GM12864 (cell line): ENCODE data around the gene RNGTT.
"Not testable (repeated sequence)": the region's sequence is repeated elsewhere in the genome, so short reads cannot be mapped to it uniquely, and the experiment has no call there.

Experiments used
- DNase-seq: peaks from one replicate; pipeline ENCODE4 v3.0.0-alpha.2; 2011; ENCODE audit warnings: low read depth
- H3K4me3 ChIP-seq: 2 replicates; pipeline ENCODE4 v1.5.1; 2011; ENCODE audit warnings: mild to moderate bottlenecking, low read depth, low read length, control low read depth
- CTCF ChIP-seq: IDR thresholded peaks from 2 replicates; pipeline ENCODE4 v1.5.1; 2011; ENCODE audit warnings: low read depth, mild to moderate bottlenecking, moderate library complexity, low read length, control low read depth, inconsistent platforms; ENCODE audit errors: missing control alignments

Gene RNGTT

DNA sequence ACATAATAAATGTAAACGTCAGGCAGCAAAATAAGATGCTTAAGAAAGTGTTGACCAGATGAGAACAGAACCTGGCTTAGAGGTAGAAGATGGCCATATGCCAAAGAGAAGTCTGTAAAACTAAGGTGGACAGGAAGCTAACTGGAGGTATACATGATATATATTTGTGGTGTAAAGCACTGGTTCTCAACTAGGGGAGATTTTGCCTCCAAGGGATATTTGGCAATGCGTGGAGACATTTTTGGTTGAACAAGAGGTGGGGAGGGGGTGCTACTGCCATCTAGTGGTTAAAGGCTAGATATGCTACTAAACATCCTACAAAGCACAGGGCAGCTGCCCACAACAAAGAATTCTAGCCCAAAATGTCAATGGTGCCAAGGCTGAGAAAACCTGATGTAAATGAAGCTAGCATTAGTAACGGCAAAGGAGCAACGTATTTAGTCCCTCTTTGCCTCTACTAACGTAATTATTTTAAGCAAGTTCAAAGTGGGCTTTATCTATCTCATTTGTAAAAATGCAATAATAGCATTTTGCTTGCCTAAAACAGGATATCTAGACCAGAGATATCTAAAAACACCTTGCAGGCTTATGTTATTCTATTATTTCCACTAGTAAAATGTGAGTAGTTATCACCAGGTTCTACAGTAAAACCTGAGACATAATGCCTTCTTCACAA, 182.6 kb downstream of the RNGTT start:
- DNase-seq = peak; percentile 68
- no peak overlapping the region for H3K4me3 ChIP-seq
- peak; percentile 80 for TF ChIP-seq CTCF

GRCh38 chr6:88775866-88776571, 187.4 kb downstream of the RNGTT start:
- no peak overlapping the region for H3K4me3 ChIP-seq
- DNase-seq = no peak
- no peak for TF ChIP-seq CTCF

DNA sequence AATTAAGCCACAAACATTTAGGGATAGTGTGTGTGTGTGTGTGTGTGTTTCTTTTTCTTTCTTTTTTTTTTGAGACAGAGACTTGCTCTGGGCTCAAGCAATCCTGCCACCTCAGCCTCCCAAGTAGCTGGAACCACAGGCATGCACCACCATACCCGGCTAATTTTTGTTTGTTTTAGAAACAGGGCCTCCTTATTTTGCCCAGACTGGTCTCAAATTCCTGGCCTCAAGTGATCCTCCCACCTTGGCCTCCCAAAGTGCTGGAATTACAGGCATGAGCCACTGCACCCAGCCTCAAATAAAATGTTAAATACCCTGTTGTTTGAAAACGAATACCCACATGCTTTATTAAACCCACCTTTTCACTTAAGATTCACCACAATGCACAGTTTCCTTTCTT, 195.3 kb downstream of the RNGTT start:
- not testable (repeated sequence) for H3K4me3 ChIP-seq, DNase-seq

DNA sequence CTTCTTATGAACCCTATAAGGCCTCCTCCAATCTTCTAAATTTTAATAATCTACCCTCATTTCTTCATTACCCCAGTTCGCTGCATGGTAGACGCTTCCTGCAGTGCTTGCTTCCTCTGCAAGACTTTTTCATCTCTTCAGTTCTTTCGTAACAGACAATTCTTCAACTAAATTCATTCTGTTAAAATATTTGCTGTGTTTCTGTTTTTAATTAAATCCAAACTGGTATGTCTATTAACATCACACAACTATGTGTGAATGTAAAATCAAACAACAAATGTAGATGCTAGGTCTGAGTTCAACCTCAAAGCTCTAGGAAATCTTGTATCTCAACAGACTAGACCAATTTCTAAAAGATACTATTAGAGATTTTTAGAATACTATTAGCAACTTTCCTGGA, 199.3 kb downstream of the RNGTT start:
- no peak overlapping the region for H3K4me3 ChIP-seq
- no peak for DNase-seq
- no peak for TF ChIP-seq CTCF

DNA sequence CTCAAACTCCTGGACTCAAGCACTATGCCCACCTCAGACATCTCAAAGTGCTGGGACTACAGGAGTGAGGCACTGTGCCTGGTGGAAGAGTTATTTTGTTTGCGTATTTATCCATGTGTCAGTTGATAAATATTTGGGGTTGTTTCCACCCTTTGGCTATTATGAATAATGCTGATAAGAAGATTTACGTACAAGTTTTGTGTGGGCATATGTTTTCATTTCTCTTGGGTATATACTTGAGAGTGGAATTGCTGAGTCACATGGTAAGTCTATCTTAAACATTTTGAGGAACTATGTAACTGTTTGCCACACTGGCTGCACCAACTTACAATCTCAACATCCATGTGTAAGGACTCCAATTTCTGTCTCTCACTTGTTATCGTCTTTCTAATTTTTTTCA, 200.3 kb downstream of the RNGTT start:
- no peak for DNase-seq
- H3K4me3 ChIP-seq = no peak overlapping the region
- TF ChIP-seq CTCF = no peak

- TF ChIP-seq CTCF = peak; percentile 48
- H3K4me3 ChIP-seq = no peak overlapping the region; the same call in 1 of the 2 replicates
- peak; percentile 63 for DNase-seq
Measured at GRCh38 chr6:88761237-88762031, 202.0 kb downstream of the RNGTT start.

GRCh38 chr6:88760091-88760490, 203.3 kb downstream of the RNGTT start:
- TF ChIP-seq CTCF = no peak
- DNase-seq = no peak
- no peak overlapping the region for H3K4me3 ChIP-seq
